GM12878 (cell line): ENCODE data around the gene PIEZO2. TPM values are rescaled to one million over a fixed set of nuclear protein-coding genes. Genes with fewer than 3 reads are reported as not detected.

Experiments used
- BRCA1 ChIP-seq: IDR thresholded peaks from 2 replicates; pipeline ENCODE4 v1.6.1; 2011; ENCODE audit warnings: low read depth, low read length, improper control_type of control experiment
- CBFB ChIP-seq: IDR thresholded peaks from 2 replicates; pipeline ENCODE4 v1.6.1; 2016; ENCODE audit warnings: antibody characterized with exemption, low read depth
- CHD4 ChIP-seq: fragments of 200-600 bp; sonication (generic); IDR thresholded peaks from 2 replicates; pipeline ENCODE4 v1.6.1; 2016; ENCODE audit warnings: mild to moderate bottlenecking
- CREM ChIP-seq: IDR thresholded peaks from 2 replicates; pipeline ENCODE4 v1.6.1; 2014; ENCODE audit warnings: antibody characterized with exemption, low read depth
- EED ChIP-seq: sonication (generic); IDR thresholded peaks from 2 replicates; pipeline ENCODE4 v1.6.1; 2016; ENCODE audit warnings: antibody characterized with exemption, low read depth
- EGR1 ChIP-seq, 2 experiments: IDR thresholded peaks; 1 replicate in 1 of 2; 2 replicates in 1 of 2; pipeline ENCODE4 v1.6.1; 2011 to 2012; ENCODE audit warnings: low read depth in 2 of 2, low read length in 2 of 2, borderline replicate concordance in 1 of 2, mild to moderate bottlenecking in 1 of 2, moderate library complexity in 1 of 2
- EZH2 ChIP-seq: IDR thresholded peaks from 2 replicates; pipeline ENCODE4 v1.6.1; 2012; ENCODE audit warnings: low read depth, mild to moderate bottlenecking, control low read depth, inconsistent platforms, low read length, borderline replicate concordance; ENCODE audit not compliant: control insufficient read depth
- FOS ChIP-seq: IDR thresholded peaks from 3 replicates; pipeline ENCODE4 v1.6.1; 2011; ENCODE audit warnings: borderline replicate concordance; ENCODE audit not compliant: insufficient read length; ENCODE audit errors: extremely low read depth
- FOXK2 ChIP-seq: fragments of 450-650 bp; IDR thresholded peaks from 2 replicates; pipeline ENCODE4 v1.6.1; 2017; ENCODE audit warnings: mild to moderate bottlenecking, moderate library complexity
- FOXM1 ChIP-seq: IDR thresholded peaks from 2 replicates; pipeline ENCODE4 v1.6.1; 2012; ENCODE audit warnings: low read depth, mild to moderate bottlenecking, inconsistent platforms, low read length, moderate library complexity
- GATAD2B ChIP-seq: fragments of 450-650 bp; conservative IDR thresholded peaks from 2 replicates; pipeline ENCODE4 v1.6.1; 2017; ENCODE audit warnings: low read depth, mild to moderate bottlenecking, moderate library complexity
- HSF1 ChIP-seq: fragments of 150-350 bp; IDR thresholded peaks from 2 replicates; pipeline ENCODE4 v1.6.1; 2014; ENCODE audit warnings: mild to moderate bottlenecking, low read depth, low read length
- IRF3 ChIP-seq: fragments of 450-650 bp; IDR thresholded peaks from 2 replicates; pipeline ENCODE4 v1.6.1; 2014; ENCODE audit warnings: mild to moderate bottlenecking
- IRF4 ChIP-seq: IDR thresholded peaks from 2 replicates; pipeline ENCODE4 v1.6.1; 2011; ENCODE audit warnings: low read depth, low read length
- MEF2A ChIP-seq: IDR thresholded peaks from 2 replicates; pipeline ENCODE4 v1.6.1; 2011; ENCODE audit warnings: low read depth, mild to moderate bottlenecking, low read length, moderate library complexity; ENCODE audit not compliant: insufficient read depth
- NKRF ChIP-seq: fragments of 450-650 bp; conservative IDR thresholded peaks from 2 replicates; pipeline ENCODE4 v1.6.1; 2017; ENCODE audit warnings: mild to moderate bottlenecking, moderate library complexity
- PAX8 ChIP-seq: fragments of 450-650 bp; IDR thresholded peaks from 2 replicates; pipeline ENCODE4 v1.6.1; 2017; ENCODE audit warnings: mild to moderate bottlenecking, moderate library complexity
- RELB ChIP-seq: fragments of 450-650 bp; IDR thresholded peaks from 2 replicates; pipeline ENCODE4 v1.6.1; 2017; ENCODE audit warnings: low read depth, mild to moderate bottlenecking, moderate library complexity
- REST ChIP-seq: IDR thresholded peaks from 2 replicates; pipeline ENCODE4 v1.6.1; 2012; ENCODE audit warnings: mild to moderate bottlenecking, low read depth, low read length
- SIN3A ChIP-seq: IDR thresholded peaks from 2 replicates; pipeline ENCODE4 v1.6.1; 2012; ENCODE audit warnings: low read depth, low read length, improper control_type of control experiment
- SRF ChIP-seq, 2 experiments: IDR thresholded peaks; 2 replicates each; pipeline ENCODE4 v1.6.1; 2011; ENCODE audit warnings: low read depth in 2 of 2, low read length in 2 of 2, mild to moderate bottlenecking in 1 of 2, moderate library complexity in 1 of 2
- TAF1 ChIP-seq: IDR thresholded peaks from 2 replicates; pipeline ENCODE4 v1.6.1; 2011; ENCODE audit warnings: mild to moderate bottlenecking, low read depth, low read length, borderline replicate concordance
- YBX1 ChIP-seq: fragments of 450-650 bp; IDR thresholded peaks from 2 replicates; pipeline ENCODE4 v1.6.1; 2016; ENCODE audit warnings: antibody characterized with exemption
- polyA plus RNA-seq, 11 experiments: library from polyadenylated mRNA; depleted of rRNA in 4 of 11; unstranded in 6 of 11; stranded (reverse) in 5 of 11; fragments of >200 nt; fragmentation: Nextera tagmentation in 4 of 11; fragmentation: Illumina TruSeq in 1 of 11; extraction: Ambion mirVana in 4 of 11; extraction: Trizol in 1 of 11; gene quantifications; 1 replicate in 1 of 11; 2 replicates in 10 of 11; pipeline versions ENCODE4 v1.2.1 to v1.2.3, GENCODE V29; 2011 to 2016; ENCODE audit warnings: inconsistent platforms in 2 of 11, missing spikeins in 2 of 11, low read depth in 1 of 11
- total RNA-seq, 4 experiments: library from RNA; depleted of rRNA in 3 of 4; stranded (reverse); fragments of >200 nt in 3 of 4; fragmentation: Illumina TruSeq in 1 of 4; extraction: Trizol in 1 of 4; gene quantifications; 2 replicates each; pipeline versions ENCODE4 v1.2.1 to v1.2.3, GENCODE V29; 2013 to 2021

Gene PIEZO2
- total and polyA plus RNA-seq, 10 of the 15 experiments (the other 5 are each of a cell fraction or from before 2014, with no cell fraction given), result 6.7 to 42.3 (median 27.4) TPM

GRCh38 chr18:10953672-10954071, 195.7 kb downstream of the PIEZO2 start (continued):
- TF ChIP-seq RELB (no peak), MEF2A (no peak), FOXM1 (peak; percentile 81; the same call in 1 of the 2 replicates), CREM (no peak), EED (peak; percentile 80), FOS (no peak), SIN3A (no peak), HSF1 (no peak), PAX8 (no peak), NKRF (no peak), FOXK2 (no peak), GATAD2B (peak; percentile 71; the same call in 1 of the 2 replicates), EZH2 (no peak), CBFB (peak; percentile 75; the same call in 1 of the 2 replicates), TAF1 (peak; percentile 50; the same call in 1 of the 2 replicates), YBX1 (no peak), CHD4 (no peak), IRF4 (0 out of 2 replicates have a peak, but pooled peaks have one; percentile 25), EGR1 (IDR thresholded peaks at IDR 0.05; ENCODE audit: borderline replicate concordance in 1 of 2, low read depth in 2 of 2, low read length in 2 of 2) (no peak), REST (no peak), IRF3 (no peak), BRCA1 (no peak), SRF (IDR thresholded peaks at IDR 0.05; ENCODE audit: low read depth in 2 of 2, low read length in 2 of 2) (no peak)
